LNCAP (cell line): Measurements from ENCODE around the gene POU2F1.

Experiments
- CTCF ChIP-seq: fragments of 450-650 bp; IDR thresholded peaks from 2 replicates; pipeline ENCODE4 v1.5.1; 2017; ENCODE audit warnings: mild to moderate bottlenecking

POU2F1 gene

GRCh38 chr1:167229719-167230385 is 9.2 kb downstream of the POU2F1 start:
- no peak for TF ChIP-seq CTCF

GRCh38 chr1:167230437-167230836 is 9.8 kb downstream of the POU2F1 start:
- no peak for TF ChIP-seq CTCF

GRCh38 chr1:167231873-167232450 is 11.3 kb downstream of the POU2F1 start:
- no peak for TF ChIP-seq CTCF

GRCh38 chr1:167232801-167233200 is 12.1 kb downstream of the POU2F1 start:
- TF ChIP-seq CTCF, result no peak

- TF ChIP-seq CTCF, result no peak
Observed at GRCh38 chr1:167233373-167233772, 12.7 kb downstream of the POU2F1 start.

- TF ChIP-seq CTCF, result no peak
Observed at GRCh38 chr1:167237000-167237399, 16.3 kb downstream of the POU2F1 start.

GRCh38 chr1:167238713-167239112 is 18.0 kb downstream of the POU2F1 start:
- TF ChIP-seq CTCF, result no peak
